ENCODE data around the gene ARHGEF10L.

DNA sequence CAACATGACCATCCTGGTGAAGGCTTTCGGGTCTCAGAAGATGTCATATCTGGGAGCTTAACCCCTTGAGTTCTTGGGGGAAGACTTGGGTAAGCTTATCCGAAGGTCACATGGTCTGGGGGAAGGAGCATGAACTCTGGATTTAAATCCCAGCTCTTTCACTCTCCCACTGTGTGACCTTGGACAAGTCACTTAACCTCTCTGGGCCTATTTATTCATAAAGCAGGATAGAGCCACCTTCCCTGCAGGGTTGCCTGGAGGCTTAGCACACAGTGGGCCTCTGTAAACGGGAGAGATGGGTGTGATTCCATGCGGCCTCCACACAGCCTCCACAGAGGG is 8.2 kb upstream of the ARHGEF10L start:
- no peak for TF ChIP-seq GATA2 (IDR thresholded peaks at IDR 0.05; ENCODE audit: low read depth, low read length)
- TF ChIP-seq GATA3 (IDR thresholded peaks at IDR 0.05; ENCODE audit: low read depth, low read length): no peak

All from SH-SY5Y (cell line).